ENCODE results near the gene C2orf92. TPM values are rescaled to one million over a fixed set of nuclear protein-coding genes. Genes with fewer than 3 reads are reported as not detected.
"Not testable (repeated sequence)": the region's sequence is repeated elsewhere in the genome, so short reads cannot be mapped to it uniquely, and the experiment has no call there.

C2orf92 gene
- polyA plus RNA-seq, 3 donors from 2014 or later = 0.37 TPM; not detected in 2

- H3K4me3 Mint-ChIP-seq = no peak overlapping the region
- no peaks in the 10 kb centered on the region for H3K9me3 Mint-ChIP-seq
- peaks cover 15 to 16% of the 10 kb centered on the region in 2 donors for H3K4me1 Mint-ChIP-seq
- no peak for DNase-seq
- peaks cover 0 to 3% (median 2%) of the 10 kb centered on the region in 3 donors for H3K36me3 Mint-ChIP-seq
- H3K27me3 Mint-ChIP-seq (ENCODE audit: low read depth in 3 of 3) = peaks cover 0 to 4% (median 0%) of the 10 kb centered on the region in 3 donors
- no peak overlapping the region for H3K27ac Mint-ChIP-seq
Observed at GRCh38 chr2:97706112-97706511, 36.6 kb downstream of the C2orf92 start.

GRCh38 chr2:97706708-97707345 lies 37.3 kb downstream of the C2orf92 start:
- H3K4me1 Mint-ChIP-seq = peaks cover 18 to 23% of the 10 kb centered on the region in 2 donors
- no peak overlapping the region for H3K4me3 Mint-ChIP-seq
- no peak for DNase-seq
- no peak overlapping the region for H3K27ac Mint-ChIP-seq
- H3K9me3 Mint-ChIP-seq = no peaks in the 10 kb centered on the region
- peaks cover 0 to 4% (median 0%) of the 10 kb centered on the region in 3 donors for H3K27me3 Mint-ChIP-seq (ENCODE audit: low read depth in 3 of 3)
- peaks cover 0 to 3% (median 2%) of the 10 kb centered on the region in 3 donors for H3K36me3 Mint-ChIP-seq

- no peak overlapping the region for H3K27ac Mint-ChIP-seq
- DNase-seq = no peak
- no peaks in the 10 kb centered on the region for H3K9me3 Mint-ChIP-seq
- H3K4me3 Mint-ChIP-seq = no peak overlapping the region
- peaks cover 25 to 30% of the 10 kb centered on the region in 2 donors for H3K4me1 Mint-ChIP-seq
- H3K36me3 Mint-ChIP-seq = peaks cover 0 to 3% (median 2%) of the 10 kb centered on the region in 3 donors
- peaks cover 0 to 4% (median 0%) of the 10 kb centered on the region in 3 donors for H3K27me3 Mint-ChIP-seq (ENCODE audit: low read depth in 3 of 3)
Observed at GRCh38 chr2:97707362-97708047, 38.0 kb downstream of the C2orf92 start.

GRCh38 chr2:97708048-97708380 lies 38.5 kb downstream of the C2orf92 start:
- H3K36me3 Mint-ChIP-seq = peaks cover 0 to 3% (median 2%) of the 10 kb centered on the region in 3 donors
- no peak overlapping the region for H3K4me3 Mint-ChIP-seq
- H3K4me1 Mint-ChIP-seq = peaks cover 30 to 34% of the 10 kb centered on the region in 2 donors
- peaks cover 0 to 4% (median 0%) of the 10 kb centered on the region in 3 donors for H3K27me3 Mint-ChIP-seq (ENCODE audit: low read depth in 3 of 3)
- H3K27ac Mint-ChIP-seq = no peak overlapping the region
- no peaks in the 10 kb centered on the region for H3K9me3 Mint-ChIP-seq
- no peak for DNase-seq

DNA sequence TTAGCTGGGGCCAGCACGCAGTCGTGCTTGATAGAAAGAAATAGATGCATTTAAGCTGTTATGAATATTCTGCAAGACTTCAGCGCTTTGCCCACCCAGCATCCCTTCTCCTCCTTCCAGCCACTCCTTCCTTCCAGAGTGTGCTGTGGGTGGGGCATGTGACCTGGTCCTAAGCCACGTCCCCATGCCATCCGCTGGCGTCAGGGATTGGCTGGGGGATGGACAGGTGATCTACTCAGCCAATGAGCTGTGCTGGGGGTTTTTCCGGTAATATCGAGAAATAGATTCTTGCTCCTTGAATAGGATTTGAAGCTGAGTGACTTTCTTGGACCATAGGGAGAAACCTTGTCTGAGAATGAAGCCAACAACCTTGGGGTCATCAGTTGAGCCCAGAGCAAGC lies 39.1 kb downstream of the C2orf92 start:
- no peaks in the 10 kb centered on the region for H3K9me3 Mint-ChIP-seq
- peaks cover 36 to 40% of the 10 kb centered on the region in 2 donors for H3K4me1 Mint-ChIP-seq
- no peak overlapping the region for H3K4me3 Mint-ChIP-seq
- peaks cover 2 to 8% (median 5%) of the 10 kb centered on the region in 3 donors for H3K27me3 Mint-ChIP-seq (ENCODE audit: low read depth in 3 of 3)
- peaks cover 1 to 5% (median 3%) of the 10 kb centered on the region in 3 donors for H3K36me3 Mint-ChIP-seq
- DNase-seq = no peak
- no peak overlapping the region for H3K27ac Mint-ChIP-seq

GRCh38 chr2:97711394-97711711 lies 41.8 kb downstream of the C2orf92 start:
- no peak for DNase-seq
- Mint-ChIP-seq H3K4me1 (peaks cover 59 to 63% of the 10 kb centered on the region in 2 donors), H3K27ac (peak overlapping the region; percentile 98 to 100 (median 100)), H3K27me3 (ENCODE audit: low read depth in 3 of 3) (peaks cover 6 to 13% (median 12%) of the 10 kb centered on the region in 3 donors), H3K4me3 (peak overlapping the region; percentile 92 to 99 (median 98)), H3K9me3 (no peaks in the 10 kb centered on the region), H3K36me3 (peaks cover 19 to 23% (median 20%) of the 10 kb centered on the region in 3 donors)

GRCh38 chr2:97712175-97712574 lies 42.7 kb downstream of the C2orf92 start:
- H3K9me3 Mint-ChIP-seq = not testable (repeated sequence)
- H3K36me3 Mint-ChIP-seq = peaks cover 20 to 30% (median 27%) of the 10 kb centered on the region in 3 donors
- peaks cover 67 to 71% of the 10 kb centered on the region in 2 donors for H3K4me1 Mint-ChIP-seq

DNA sequence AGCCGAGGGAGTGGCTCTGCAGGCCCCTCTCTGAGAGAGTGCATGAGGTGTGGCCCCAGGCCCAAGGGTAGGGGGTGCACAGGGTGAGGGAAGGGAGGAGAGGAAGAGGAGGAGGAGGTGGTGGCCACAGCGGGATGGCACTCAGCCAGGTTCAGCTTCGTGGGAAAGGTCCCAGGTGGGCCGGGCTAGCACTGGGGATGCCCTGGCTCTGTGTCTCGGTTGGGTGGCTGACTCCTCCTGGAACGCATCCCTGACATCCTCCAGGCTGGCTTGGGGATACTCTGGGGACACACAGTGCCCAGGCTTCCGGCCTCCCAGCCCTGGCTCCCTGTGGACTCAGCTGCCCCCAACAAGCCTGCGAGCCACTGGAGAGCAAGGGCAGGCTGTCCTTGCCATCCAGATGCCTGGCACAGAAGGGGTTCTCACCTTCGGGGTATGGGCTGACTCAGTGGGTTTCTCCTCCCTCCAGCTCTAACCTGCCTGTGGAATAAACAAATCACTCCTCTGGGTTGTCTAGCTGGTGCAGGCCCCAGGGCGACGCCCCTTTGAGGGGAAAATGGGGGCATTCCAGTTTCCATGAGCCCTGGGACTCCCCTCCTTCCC lies 43.3 kb downstream of the C2orf92 start:
- H3K27ac Mint-ChIP-seq = peak overlapping the region; percentile 98 to 100 (median 100)
- peaks cover 20 to 32% (median 27%) of the 10 kb centered on the region in 3 donors for H3K36me3 Mint-ChIP-seq
- H3K4me1 Mint-ChIP-seq = peaks cover 73 to 77% of the 10 kb centered on the region in 2 donors
- H3K27me3 Mint-ChIP-seq (ENCODE audit: low read depth in 3 of 3) = peaks cover 6 to 15% (median 14%) of the 10 kb centered on the region in 3 donors
- H3K9me3 Mint-ChIP-seq = no peaks in the 10 kb centered on the region
- H3K4me3 Mint-ChIP-seq = peak overlapping the region; percentile 92 to 99 (median 98)
- DNase-seq = no peak

More at GRCh38 chr2:97712175-97712574, 42.7 kb downstream of the C2orf92 start:
- Mint-ChIP-seq H3K27me3 (ENCODE audit: low read depth in 3 of 3) (peaks cover 6 to 15% (median 12%) of the 10 kb centered on the region in 3 donors), H3K27ac (peak overlapping the region; percentile 98 to 100 (median 100)), H3K4me3 (peak overlapping the region; percentile 92 to 99 (median 98))
- not testable (repeated sequence) for DNase-seq

DNA sequence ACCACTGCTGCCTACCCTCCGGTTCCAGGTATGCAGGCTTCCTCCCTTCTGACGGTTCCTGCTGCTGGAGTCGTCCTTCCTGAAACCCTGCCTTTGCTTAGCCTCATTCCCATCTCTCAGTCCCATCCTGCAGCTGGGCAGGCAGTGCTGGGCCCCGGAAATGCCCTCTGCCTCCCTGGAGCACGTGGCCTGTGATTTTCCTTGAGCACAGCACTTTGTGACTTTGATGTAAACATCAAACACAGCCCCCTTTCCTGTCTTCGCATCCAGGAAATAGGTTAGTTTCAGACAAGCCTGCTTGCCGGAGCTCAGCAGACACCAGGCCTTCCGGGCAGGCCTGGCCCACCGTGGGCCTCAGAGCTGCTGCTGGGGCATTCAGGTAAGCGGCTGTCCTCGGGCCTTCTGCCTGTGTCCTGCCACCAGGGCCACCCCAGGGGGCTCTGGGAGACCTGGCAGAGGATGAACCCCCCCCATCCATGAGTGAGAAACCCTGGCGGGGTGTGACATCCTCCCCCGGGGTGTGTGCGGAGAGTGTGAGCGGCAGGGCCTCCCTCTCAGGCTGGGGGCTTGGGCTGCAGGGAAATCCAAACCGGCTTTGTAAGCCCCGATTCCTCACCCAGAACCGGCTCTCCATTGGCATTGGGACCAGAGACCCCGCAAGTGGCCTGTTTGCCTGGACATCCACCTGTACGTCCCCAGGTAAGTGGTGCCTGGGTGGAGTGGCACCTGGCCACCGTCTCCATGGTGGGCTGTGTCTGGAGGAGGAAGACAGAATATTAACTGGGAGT lies 44.0 kb downstream of the C2orf92 start, which contains the start of gene ZAP70:
TSS of gene ZAP70 (plus strand) at position 281 of the 788 bp plus-strand sequence. CDS start 10,461 bp downstream, outside the sequence.
- H3K27me3 Mint-ChIP-seq (ENCODE audit: low read depth in 3 of 3) = peaks cover 8 to 15% (median 15%) of the 10 kb centered on the region in 3 donors
- H3K4me1 Mint-ChIP-seq = peaks cover 80 to 84% of the 10 kb centered on the region in 2 donors

GRCh38 chr2:97714084-97714949 lies 44.8 kb downstream of the C2orf92 start:
- Mint-ChIP-seq H3K4me3 (peak overlapping the region; percentile 92 to 99 (median 98)), H3K36me3 (peaks cover 29 to 44% (median 35%) of the 10 kb centered on the region in 3 donors), H3K9me3 (no peaks in the 10 kb centered on the region), H3K4me1 (peaks cover 88 to 92% of the 10 kb centered on the region in 2 donors), H3K27ac (peak overlapping the region; percentile 98 to 100 (median 100)), H3K27me3 (ENCODE audit: low read depth in 3 of 3) (peaks cover 10 to 19% (median 16%) of the 10 kb centered on the region in 3 donors)
- no peak for DNase-seq

More for the DNA sequence above, 44.0 kb downstream of the C2orf92 start, which contains the start of gene ZAP70:
- DNase-seq = peak; percentile 76 to 82 (median 82)
- Mint-ChIP-seq H3K9me3 (no peaks in the 10 kb centered on the region), H3K36me3 (peaks cover 22 to 37% (median 28%) of the 10 kb centered on the region in 3 donors), H3K27ac (peak within 1 kb of the TSS; percentile 98 to 100 (median 100)), H3K4me3 (peak within 1 kb of the TSS; percentile 92 to 99 (median 98))

- Mint-ChIP-seq H3K4me1 (peaks cover 89 to 95% of the 10 kb centered on the region in 2 donors), H3K9me3 (no peaks in the 10 kb centered on the region), H3K4me3 (peak overlapping the region; percentile 92 to 99 (median 98)), H3K36me3 (peaks cover 33 to 50% (median 34%) of the 10 kb centered on the region in 3 donors), H3K27ac (peak overlapping the region; percentile 98 to 100 (median 100)), H3K27me3 (ENCODE audit: low read depth in 3 of 3) (peaks cover 10 to 20% (median 13%) of the 10 kb centered on the region in 3 donors)
- DNase-seq = no peak
Observed at GRCh38 chr2:97714950-97715652, 45.6 kb downstream of the C2orf92 start.
